MM.1S (cell line): ENCODE data around the gene RPP38.

Experiments
- DNase-seq: peaks from one replicate; pipeline ENCODE4 v3.0.0-alpha.2; 2015
- H2AFZ ChIP-seq: fragments of 300-600 bp; sonication (generic); 2 replicates; pipeline ENCODE4 v1.6.0; 2016; ENCODE audit warnings: antibody characterized with exemption, low read length
- H3F3A ChIP-seq: fragments of 300-600 bp; sonication (generic); 2 replicates; pipeline ENCODE4 v1.6.1; 2016; ENCODE audit warnings: mild to moderate bottlenecking, antibody characterized with exemption, low read length, moderate library complexity, mixed read lengths; ENCODE audit not compliant: insufficient read depth
- H3K27ac ChIP-seq: fragments of 300-600 bp; sonication (generic); 2 replicates; pipeline ENCODE4 v1.5.1; 2016; ENCODE audit warnings: mild to moderate bottlenecking, low read length
- H3K27me3 ChIP-seq: fragments of 300-600 bp; sonication (generic); replicated peaks from 2 replicates; pipeline ENCODE4 v1.6.0; 2016; ENCODE audit warnings: low read length; ENCODE audit not compliant: insufficient read depth
- H3K36me3 ChIP-seq: fragments of 300-600 bp; sonication (generic); replicated peaks from 2 replicates; pipeline ENCODE4 v1.6.1; 2016; ENCODE audit warnings: mild to moderate bottlenecking, low read length, mixed read lengths; ENCODE audit not compliant: insufficient read depth
- H3K4me1 ChIP-seq: fragments of 300-600 bp; sonication (generic); 2 replicates; pipeline ENCODE4 v1.6.1; 2016; ENCODE audit warnings: low read length, mixed read lengths
- H3K4me2 ChIP-seq: fragments of 300-600 bp; sonication (generic); 2 replicates; pipeline ENCODE4 v1.6.0; 2016; ENCODE audit warnings: low read depth, low read length
- H3K4me3 ChIP-seq: fragments of 300-600 bp; sonication (generic); 2 replicates; pipeline ENCODE4 v1.5.1; 2016; ENCODE audit warnings: low read length, mixed read lengths
- H3K79me2 ChIP-seq: fragments of 300-600 bp; sonication (generic); 2 replicates; pipeline ENCODE4 v1.6.1; 2016; ENCODE audit warnings: mixed run types, low read length, mixed read lengths
- H3K9ac ChIP-seq: fragments of 300-600 bp; sonication (generic); 2 replicates; pipeline ENCODE4 v1.6.1; 2016; ENCODE audit warnings: low read length, mixed read lengths
- H3K9me2 ChIP-seq: fragments of 300-600 bp; sonication (generic); replicated peaks from 2 replicates; pipeline ENCODE4 v1.6.1; 2016; ENCODE audit warnings: mild to moderate bottlenecking, low read length, mixed read lengths; ENCODE audit not compliant: insufficient read depth
- H3K9me3 ChIP-seq: fragments of 300-600 bp; sonication (generic); replicated peaks from 2 replicates; pipeline ENCODE4 v1.6.1; 2016; ENCODE audit warnings: mild to moderate bottlenecking, low read length, mixed read lengths; ENCODE audit not compliant: insufficient read depth
- H4K20me1 ChIP-seq: fragments of 300-600 bp; sonication (generic); 2 replicates; pipeline ENCODE4 v1.6.1; 2016; ENCODE audit warnings: mild to moderate bottlenecking, low read length, moderate library complexity, mixed read lengths; ENCODE audit not compliant: insufficient read depth
- CTCF ChIP-seq: fragments of 300-600 bp; sonication (generic); IDR thresholded peaks from 2 replicates; pipeline ENCODE4 v1.5.1; 2016; ENCODE audit warnings: antibody characterized with exemption, low read length, mixed read lengths
- EZH2 ChIP-seq: fragments of 300-600 bp; sonication (generic); optimal IDR thresholded peaks from 2 replicates; pipeline ENCODE3; 2017; ENCODE audit warnings: low read depth, mild to moderate bottlenecking, antibody characterized with exemption, low read length, mixed read lengths
- EZH2phosphoT487 ChIP-seq: fragments of 300-600 bp; sonication (generic); IDR thresholded peaks from 2 replicates; pipeline ENCODE4 v1.6.1; 2018; ENCODE audit warnings: antibody characterized with exemption, low read length

Gene RPP38

GRCh38 chr10:15137036-15137359, 39.8 kb downstream of the RPP38 start:
- Histone ChIP-seq H3K4me3 (no peak overlapping the region), H3K27me3 (no peaks in the 10 kb centered on the region), H4K20me1 (no peaks in the 10 kb centered on the region), H3K4me2 (no peak overlapping the region), H3K36me3 (no peaks in the 10 kb centered on the region), H3K79me2 (no peaks in the 10 kb centered on the region), H3F3A (no peaks in the 10 kb centered on the region), H2AFZ (no peak overlapping the region), H3K27ac (no peak overlapping the region), H3K9ac (no peak overlapping the region), H3K4me1 (no peaks in the 10 kb centered on the region), H3K9me3 (no peaks in the 10 kb centered on the region), H3K9me2 (no peaks in the 10 kb centered on the region)
- no peak for DNase-seq
- TF ChIP-seq EZH2phosphoT487 (no peak), EZH2 (no peak), CTCF (no peak)

GRCh38 chr10:15137636-15138035, 40.5 kb downstream of the RPP38 start:
- H3K4me1 ChIP-seq, result no peaks in the 10 kb centered on the region
- H3K9ac ChIP-seq, result no peak overlapping the region
- no peaks in the 10 kb centered on the region for H3K79me2 ChIP-seq
- H3F3A ChIP-seq, result no peaks in the 10 kb centered on the region
- H3K9me3 ChIP-seq, result no peaks in the 10 kb centered on the region
- H3K4me3 ChIP-seq, result no peak overlapping the region
- no peak for DNase-seq
- no peaks in the 10 kb centered on the region for H3K27me3 ChIP-seq
- H3K9me2 ChIP-seq, result no peaks in the 10 kb centered on the region
- H3K36me3 ChIP-seq, result no peaks in the 10 kb centered on the region
- no peak overlapping the region for H2AFZ ChIP-seq
- no peaks in the 10 kb centered on the region for H4K20me1 ChIP-seq
- H3K4me2 ChIP-seq, result no peak overlapping the region
- TF ChIP-seq EZH2phosphoT487 (no peak), CTCF (no peak), EZH2 (no peak)
- no peak overlapping the region for H3K27ac ChIP-seq

DNA sequence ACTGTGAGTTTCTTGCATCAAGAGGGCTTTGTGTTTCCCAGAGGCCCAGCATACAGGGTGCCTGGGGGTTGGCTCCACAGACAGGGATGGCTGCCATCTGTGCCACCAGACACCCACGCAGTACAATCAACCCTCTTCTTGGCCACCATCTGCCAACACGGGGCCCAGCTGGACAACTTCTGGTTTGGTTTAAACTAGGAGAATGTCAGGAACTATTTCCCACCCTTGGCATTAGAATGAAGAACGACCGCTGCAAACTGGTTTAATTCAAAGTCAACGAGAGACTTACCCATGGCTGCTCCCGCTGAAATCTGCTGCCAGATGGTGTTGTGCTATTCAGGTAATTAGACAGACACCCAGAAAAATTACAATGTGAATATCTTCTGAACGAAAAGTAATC, 43.5 kb downstream of the RPP38 start:
- H3K36me3 ChIP-seq, result no peaks in the 10 kb centered on the region
- H3K9me3 ChIP-seq, result no peaks in the 10 kb centered on the region
- no peaks in the 10 kb centered on the region for H4K20me1 ChIP-seq
- H2AFZ ChIP-seq, result no peak overlapping the region
- TF ChIP-seq EZH2 (no peak), CTCF (no peak), EZH2phosphoT487 (no peak)
- no peaks in the 10 kb centered on the region for H3K27me3 ChIP-seq
- no peaks in the 10 kb centered on the region for H3K4me1 ChIP-seq
- no peak overlapping the region for H3K4me3 ChIP-seq
- DNase-seq, result no peak
- H3K9me2 ChIP-seq, result no peaks in the 10 kb centered on the region
- H3K27ac ChIP-seq, result no peak overlapping the region
- no peak overlapping the region for H3K9ac ChIP-seq
- H3K4me2 ChIP-seq, result no peak overlapping the region
- H3K79me2 ChIP-seq, result 0 out of 2 replicates have a peak, but pooled peaks cover 3% of the 10 kb centered on the region
- H3F3A ChIP-seq, result no peaks in the 10 kb centered on the region
